SW 1271 (cell line): ENCODE measurements around the gene MCF2L.

Source experiments
- DNase-seq, 2 experiments: peaks; one replicate each; lab custom pipeline; 2025; lab: John Stamatoyannopoulos, UW

Gene MCF2L

DNA sequence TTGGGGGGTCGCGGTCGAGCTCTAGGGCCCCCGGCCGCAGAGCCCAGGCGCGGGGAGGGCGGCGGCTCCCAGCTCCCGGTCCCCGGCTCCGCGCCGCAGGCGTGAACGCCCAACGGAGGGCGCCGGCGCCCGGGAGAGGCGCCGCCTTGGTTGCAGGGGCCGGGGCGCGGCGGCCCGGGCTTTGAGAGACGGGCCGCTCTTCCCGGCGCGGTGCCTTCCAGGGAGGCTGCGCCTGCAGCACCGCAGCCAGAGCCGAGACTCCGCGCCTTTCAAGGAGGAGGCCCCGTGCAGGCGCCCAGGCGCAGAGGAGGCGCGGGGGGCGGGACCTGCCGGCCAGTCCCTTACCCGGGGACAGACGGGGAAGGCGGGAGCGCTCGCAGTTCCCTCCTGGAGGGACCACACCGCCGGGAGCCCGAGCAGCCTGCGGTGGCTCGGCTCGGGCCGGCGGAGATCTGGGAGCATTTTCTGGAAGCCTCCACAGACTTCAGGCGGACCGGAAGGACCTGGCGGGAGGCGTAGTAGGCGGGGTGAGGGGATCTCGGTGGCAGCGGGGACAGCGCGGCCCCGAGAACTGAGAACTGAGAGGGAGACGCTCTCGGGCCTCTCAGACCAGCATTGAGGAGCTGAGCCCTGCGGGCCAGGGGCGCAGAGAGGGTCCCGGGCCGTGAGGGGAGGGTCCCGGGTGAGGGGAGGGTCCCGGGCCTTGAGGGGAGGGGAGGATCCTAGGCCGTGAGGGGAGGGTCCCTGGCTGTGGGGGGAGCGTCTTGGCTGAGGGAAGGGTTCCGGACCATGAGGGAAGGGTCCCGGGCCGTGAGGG, 25.5 kb upstream of the MCF2L start:
- DNase-seq: no peak

- DNase-seq: no peak
These were observed 21.2 kb upstream of the MCF2L start for GRCh38 chr13:112947796-112948195.

DNA sequence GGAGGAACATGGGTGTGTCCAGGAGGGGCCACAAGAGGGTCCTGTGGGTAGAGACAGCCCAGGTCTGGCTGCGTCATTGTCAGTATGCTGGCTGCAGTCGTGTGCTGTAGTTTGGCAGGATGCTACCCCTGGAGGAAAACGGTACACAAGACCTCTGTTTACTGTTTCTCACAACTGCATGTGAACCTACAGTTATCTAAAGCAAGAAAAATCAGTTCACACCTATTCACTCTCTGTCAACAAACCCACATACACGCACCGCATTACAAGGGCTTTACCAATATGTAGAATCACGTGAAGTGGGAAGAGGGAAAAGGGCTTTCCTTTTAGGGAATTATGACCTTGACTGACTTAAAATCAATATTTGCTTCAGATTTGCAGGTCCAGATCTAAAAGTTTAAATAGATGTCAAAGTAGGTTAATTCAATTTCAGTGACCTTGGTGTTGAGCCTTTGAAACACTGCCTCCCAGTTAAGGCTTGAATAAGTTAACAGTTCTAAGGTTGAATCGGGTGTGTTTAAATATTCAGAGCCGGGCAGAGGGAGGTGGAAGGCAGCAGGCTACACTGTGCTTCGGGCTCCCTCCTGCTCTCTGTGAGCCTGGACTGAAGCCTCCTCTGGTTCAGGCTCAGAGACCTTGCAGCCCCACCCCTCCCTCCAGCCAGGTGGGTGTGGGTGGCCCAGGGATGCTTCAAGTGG, 17.2 kb upstream of the MCF2L start:
- no peak for DNase-seq

- DNase-seq: no peak
These were observed 16.1 kb upstream of the MCF2L start for GRCh38 chr13:112952759-112953551.

GRCh38 chr13:112953591-112954487, 15.2 kb upstream of the MCF2L start:
- no peak for DNase-seq

DNA sequence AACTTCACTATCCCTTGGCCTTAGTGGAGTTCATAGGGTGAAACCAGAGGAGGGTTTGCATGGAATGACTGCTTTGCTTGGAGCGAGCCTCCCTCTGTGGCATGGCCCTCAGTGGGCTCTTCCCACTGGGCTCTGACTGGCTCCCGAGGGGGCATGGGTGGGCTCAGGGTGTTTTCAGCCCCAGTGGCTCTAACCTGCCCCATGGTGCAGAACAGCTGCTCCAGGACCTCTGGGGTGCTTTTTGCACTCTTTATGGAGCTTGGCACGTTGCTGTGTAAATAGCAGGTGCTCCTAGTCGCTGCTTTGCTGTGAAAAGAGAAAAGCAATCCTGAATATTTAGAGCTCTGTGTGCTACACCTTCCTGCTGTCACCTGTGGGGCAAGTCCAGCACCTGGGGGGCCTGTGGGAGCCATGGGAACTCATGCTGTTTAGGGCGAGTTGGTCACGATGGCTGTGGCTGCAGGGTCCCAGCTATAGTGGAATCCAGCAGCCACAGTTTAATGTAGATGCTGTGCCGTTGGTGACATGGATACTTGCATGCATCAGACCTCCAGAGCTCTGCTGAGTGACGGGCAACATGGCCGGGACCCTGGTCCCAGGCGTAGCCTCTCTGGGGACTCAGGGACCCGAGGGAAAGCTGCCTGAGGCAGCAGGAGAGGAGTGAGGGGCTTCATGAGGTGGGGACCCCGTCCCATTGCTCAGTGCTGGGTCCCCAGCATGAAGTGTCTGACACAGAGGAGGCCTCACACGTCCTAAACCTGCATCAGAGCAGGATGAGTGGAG, 14.3 kb upstream of the MCF2L start:
- no peak for DNase-seq

GRCh38 chr13:112955271-112955937, 13.6 kb upstream of the MCF2L start:
- no peak for DNase-seq

DNA sequence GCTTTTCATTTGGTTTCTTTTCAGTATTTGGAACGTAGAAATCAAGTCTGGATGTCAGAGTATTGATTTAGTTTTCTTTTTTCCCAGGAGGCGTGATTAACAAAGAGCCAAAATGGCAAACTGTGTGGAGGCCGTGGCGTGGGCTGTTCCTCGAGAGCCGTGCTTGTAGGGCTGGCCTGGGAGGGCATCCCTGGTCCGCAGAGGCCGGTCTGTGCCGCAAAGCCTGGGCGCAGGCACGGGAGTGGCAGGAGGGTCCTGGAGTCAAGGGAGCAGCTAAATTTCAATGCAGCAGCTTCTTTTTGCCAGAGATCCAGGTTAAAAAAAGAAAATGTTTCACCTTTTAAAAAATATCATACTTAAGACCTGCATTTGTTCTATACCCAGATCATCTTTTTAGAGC, 13.1 kb upstream of the MCF2L start:
- no peak for DNase-seq

DNA sequence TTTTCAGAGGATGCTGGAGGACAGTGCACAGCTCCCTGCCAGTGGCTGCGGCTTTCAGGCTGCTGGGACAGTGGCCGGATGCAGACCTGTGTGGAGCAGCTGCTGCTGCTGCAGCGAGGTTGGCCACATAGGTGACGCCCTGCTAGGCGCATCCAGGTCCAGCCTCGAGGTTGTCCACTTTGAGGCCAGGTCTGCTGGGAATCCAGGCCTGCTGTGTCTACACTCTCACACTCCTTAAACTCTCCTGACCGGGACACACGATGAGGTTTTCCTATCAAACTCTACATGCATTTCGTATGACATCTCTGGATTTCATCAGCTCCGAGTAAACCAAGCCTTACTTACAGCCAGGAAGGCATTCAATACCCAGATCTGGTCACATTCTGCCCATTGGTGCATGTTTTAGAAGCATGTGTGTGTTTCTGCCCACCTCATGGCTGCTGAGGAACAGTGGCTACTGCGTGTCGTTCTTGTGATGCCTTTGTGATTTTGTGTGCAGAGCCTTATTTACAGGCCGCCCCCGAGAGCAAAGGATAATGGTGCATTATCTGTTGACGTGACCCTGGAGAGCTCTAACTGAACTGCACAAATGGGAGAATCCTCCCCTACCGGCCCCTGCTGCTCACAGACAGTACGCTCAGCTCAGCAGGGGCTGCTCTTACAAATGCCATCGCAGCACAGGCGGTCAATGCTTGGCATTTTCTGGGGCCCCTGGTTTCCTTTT, 12.3 kb upstream of the MCF2L start:
- DNase-seq: no peak

GRCh38 chr13:112957295-112957677, 11.7 kb upstream of the MCF2L start:
- no peak for DNase-seq

- no peak for DNase-seq
These were observed 10.7 kb upstream of the MCF2L start for GRCh38 chr13:112958127-112958989.

DNA sequence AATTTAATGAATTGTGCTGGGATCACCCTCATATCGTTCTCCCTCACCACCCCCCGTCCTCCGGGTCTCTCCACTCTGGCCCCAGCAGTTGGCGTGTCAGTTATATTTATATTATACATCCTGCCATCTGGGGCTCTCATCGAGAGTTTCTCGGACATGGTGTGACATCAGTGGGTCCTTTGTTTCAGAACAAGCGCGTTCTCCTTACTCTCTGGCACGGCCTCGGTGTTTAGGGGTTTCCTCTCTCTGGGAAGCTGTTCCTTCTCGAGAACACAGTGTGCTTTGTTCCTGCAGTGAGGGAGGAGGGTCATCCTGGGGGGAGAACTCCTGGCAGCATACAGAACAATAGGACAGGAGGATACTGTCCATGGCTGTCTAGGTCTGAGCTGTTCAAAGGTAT, 9.8 kb upstream of the MCF2L start:
- DNase-seq: no peak

DNA sequence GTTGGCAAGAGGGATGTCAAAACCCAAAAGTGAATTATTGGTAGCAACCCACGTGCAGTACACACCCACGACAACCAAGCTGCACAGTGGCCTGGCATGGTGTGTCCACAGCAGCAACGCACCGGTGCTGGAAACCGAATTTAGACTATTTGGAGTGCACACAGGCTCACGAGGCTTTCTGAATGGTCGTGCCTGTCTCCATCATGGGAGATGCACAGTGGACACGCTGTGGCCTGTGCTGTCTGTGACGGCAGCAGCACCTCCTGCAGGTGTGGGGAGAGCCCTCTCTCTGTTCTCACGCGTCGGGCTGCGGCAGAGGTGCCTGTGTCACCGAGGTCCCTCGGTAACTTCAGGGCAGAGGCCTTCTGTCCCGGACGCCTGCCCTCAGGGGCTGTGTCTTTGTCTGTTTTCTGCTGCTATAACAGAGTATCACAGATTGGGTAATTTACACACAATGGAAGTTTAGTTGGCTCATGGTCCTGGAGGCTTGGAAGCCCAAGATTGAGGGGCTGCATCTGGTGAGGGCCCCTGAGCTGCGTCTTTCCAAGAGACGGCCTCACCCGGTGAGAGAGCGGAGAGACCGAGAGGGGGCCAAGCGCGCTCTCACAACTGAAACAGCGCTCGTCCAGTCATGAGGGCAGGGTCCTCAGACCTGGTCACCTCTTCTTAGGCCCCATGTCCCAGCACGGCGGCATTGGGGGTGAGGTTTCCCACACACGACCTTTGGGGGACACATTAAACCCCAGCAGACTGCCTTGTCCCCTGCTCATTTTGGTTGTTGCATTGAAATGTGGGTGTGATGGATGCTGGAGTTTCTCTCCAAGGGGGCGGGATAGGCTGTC, 9.1 kb upstream of the MCF2L start:
- DNase-seq: no peak

GRCh38 chr13:112960706-112961105, 8.3 kb upstream of the MCF2L start:
- DNase-seq: no peak

- DNase-seq: no peak
These were observed 7.3 kb upstream of the MCF2L start for GRCh38 chr13:112961457-112962369.

DNA sequence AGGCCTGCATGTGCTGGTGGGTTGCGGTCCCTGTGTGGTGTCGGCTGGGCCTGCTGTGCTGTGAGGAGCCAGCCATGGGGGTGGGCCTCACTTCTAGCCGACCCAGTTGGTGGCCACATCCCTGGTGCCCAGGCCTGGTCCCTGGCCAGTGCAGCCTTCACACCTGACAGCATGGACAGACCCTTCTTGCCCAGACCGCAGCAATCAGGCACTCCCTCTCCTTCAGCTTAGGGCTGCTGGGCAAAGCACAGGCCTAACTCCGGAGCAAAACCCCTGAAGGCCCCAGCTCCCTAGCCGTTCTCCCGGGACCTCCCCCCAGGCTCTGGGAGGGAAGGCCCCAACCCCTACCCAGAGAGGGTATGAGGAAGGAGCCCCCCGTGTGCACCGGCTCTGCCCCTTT, 6.6 kb upstream of the MCF2L start:
- no peak for DNase-seq
